ENCODE results near the gene FAIM2.
A peak's percentile ranks its signal among the peaks of the same experiment; 100 is the strongest.

The FAIM2 gene

DNA sequence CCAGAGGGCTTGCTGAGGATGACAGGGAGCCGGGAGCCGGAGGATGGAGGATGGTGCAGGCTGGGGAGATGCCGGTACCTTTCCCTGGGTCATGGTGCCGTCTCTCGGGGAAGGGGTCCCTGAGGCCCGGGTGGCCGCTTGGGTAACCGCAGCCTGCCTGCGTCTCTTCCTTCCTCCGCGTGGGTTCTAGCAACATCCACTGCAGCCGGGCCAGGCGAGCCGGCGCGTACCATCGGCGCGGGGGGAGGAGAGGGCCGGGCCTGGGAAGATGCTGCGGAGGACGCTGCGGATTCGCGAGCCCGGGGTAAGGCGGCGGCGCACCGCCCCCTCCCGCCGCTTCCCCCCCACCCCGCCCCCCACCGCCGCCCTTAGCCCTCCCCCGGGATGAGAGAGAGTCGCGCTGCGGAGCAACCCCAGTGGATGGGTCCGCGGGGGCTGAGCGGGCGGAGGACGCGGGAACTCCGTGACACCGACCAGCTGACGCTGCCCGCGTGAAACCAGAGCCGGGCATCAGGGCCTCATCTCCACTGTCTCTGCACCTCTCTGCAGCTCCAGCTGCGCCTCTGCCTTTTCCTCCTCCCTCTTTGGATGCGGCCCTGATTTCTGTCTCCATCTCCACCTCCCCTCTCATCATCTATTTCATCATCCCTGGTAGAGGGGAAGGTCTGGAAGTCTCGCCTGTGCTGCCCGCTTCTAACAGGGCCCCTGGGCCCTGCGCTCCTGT, at the start of gene FAIM2:
Gene FAIM2, minus strand, starts transcription at position 201 of the 724 bp plus-strand sequence. Its CDS starts 108 bp downstream, at position 93.
- peak; percentile 91 for DNase-seq (ENCODE audit: low spot score)

DNA sequence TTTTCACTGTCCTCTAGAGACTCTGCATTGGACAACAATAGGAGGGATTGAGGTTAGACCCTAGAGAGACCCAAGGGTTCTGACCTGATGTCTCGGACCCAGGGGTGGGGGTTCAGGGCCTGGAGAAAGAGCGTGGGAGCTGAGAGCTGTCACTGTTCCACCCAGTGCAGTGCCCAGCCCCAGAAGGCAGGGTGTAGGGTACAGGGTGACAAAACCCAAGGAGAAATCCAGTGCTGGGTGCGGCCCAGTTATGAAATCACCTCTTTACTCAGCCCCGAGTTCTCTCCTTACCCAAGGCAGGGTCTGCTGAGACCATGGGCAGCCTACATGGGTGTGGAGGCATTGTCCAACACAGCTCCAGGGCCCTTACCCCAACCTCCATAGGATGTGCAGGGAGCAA, 49.5 kb upstream of the FAIM2 start:
- no peak for DNase-seq (ENCODE audit: low spot score)

DNA sequence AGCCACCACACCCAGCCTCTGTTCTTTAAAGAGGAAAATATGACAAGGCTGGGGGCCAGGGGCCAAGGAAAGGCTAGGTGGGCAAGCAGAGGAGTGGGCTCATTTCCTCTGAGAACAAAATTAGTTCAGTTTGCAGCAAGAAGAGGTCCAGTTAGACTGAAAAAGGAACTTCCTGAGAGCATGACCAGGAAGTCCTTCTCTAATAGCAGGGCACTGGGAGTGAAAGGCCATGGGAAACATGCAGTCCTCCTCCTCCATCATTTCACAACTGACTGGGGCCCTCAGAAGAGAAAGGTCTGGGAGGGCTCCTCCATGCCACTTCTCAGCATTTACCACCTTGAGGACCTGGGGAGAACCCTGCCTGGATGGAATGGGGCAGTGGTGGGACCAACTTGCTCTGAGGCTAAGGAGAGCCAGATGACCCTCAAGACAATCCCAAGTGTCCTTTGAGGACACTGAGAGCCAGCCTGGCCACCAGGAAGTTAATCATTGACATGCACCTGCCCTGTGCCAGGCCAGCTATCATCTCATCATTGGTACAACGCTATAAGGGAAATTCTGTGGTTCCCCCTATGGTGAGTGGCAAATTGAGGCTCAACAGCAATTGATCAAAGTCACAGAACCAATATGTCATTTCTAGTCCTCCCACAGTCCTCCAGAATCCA, 48.8 kb upstream of the FAIM2 start:
- DNase-seq (ENCODE audit: low spot score) = no peak

DNA sequence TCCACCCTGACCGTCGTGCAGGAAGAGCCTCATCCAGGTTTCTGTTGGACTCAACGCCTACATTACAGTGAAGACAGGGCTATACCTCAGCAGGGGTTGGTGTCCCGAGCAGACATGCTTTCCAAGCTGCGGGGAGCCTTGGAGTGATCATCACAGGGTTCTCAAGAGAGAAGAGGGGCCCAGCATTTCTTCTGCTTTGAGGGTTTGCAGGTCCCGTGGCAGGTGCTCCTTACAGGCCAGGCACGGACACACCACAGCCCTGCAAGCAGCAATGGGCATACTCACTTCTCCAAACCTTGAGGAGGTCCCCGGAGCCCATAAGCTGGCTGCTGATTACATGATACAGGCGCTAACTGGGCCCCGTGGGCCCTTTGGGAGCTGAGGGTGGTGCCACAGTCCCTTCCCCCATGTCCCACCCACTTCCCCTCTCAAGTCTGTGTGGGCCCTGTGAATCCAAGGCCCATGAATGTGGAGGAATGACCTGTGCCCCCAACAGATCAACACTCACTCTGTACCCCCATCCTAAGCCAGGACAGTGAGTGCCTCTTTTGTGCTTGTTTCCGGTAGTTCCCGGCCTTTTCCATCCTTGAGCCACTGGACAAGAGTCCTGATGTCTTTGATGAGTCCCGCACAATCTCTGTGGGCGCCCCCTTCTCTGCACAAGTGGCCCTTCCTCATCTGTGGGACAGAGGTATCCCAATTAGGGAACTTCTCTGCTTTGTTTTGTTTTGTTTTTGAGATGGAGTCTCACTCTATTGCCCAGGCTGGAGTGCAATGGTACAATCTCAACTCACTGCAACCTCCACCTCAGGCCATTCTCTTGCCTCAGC, 47.9 kb upstream of the FAIM2 start:
- no peak for DNase-seq (ENCODE audit: low spot score)

DNA sequence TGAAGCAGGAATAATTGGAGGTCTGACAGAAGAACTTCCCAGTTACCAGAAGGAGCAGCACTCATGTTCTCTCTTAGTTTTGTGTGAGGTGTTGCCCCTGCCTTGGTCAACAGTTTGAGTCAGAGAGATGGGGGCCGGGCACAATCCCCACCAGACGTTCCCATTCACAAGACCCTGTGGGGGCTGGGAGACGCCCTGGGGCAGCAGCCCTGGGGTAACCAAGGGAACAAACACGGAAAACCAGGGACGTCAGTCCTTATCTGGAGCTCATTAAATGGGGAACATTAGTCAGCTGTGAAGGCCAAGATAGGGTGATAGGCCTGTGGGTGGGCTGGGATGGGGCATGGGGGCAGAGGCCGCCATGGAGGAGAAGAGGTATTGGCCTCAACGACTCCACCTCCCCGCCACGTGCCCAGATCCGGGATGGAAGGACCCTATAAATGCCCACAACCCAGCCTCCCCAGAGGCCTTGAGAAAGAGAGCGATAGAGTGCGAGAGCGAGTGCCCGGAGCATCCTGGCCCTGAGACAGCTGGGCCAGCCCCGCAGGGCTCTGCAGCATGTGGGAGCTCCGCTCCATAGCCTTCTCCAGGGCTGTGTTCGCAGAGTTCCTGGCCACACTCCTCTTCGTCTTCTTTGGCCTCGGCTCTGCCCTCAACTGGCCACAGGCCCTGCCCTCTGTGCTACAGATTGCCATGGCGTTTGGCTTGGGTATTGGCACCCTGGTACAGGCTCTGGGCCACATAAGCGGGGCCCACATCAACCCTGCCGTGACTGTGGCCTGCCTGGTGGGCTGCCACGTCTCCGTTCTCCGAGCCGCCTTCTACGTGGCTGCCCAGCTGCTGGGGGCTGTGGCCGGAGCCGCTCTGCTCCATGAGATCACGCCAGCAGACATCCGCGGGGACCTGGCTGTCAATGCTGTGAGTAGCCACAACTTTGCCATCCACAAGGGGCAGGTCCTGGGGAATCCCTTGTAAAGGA, 46.9 kb upstream of the FAIM2 start, which contains the start of gene AQP2:
Gene AQP2, plus strand, starts transcription at position 465 of the 979 bp plus-strand sequence. Its CDS starts 94 bp downstream, at position 559.
- DNase-seq (ENCODE audit: low spot score) = no peak

DNA sequence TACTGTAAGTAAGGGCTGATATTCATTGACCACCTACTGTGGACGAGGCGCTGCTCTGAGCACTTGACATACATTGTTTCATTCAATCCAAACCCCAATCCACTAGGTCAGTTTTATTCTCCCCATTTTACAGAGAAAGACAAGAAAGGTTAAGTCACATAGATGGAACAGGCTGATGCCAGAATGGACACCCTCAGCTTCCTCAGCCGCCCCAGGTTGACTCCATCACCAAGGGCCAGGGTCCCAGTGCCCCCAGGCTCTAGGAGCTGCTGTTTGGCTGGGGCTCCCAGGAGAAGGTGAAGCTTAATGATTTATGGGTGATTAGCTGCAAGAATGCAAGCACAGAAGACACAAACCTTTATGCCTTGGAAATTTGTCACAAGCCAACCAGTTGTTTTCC, 46.2 kb upstream of the FAIM2 start:
- no peak for DNase-seq (ENCODE audit: low spot score)

DNA sequence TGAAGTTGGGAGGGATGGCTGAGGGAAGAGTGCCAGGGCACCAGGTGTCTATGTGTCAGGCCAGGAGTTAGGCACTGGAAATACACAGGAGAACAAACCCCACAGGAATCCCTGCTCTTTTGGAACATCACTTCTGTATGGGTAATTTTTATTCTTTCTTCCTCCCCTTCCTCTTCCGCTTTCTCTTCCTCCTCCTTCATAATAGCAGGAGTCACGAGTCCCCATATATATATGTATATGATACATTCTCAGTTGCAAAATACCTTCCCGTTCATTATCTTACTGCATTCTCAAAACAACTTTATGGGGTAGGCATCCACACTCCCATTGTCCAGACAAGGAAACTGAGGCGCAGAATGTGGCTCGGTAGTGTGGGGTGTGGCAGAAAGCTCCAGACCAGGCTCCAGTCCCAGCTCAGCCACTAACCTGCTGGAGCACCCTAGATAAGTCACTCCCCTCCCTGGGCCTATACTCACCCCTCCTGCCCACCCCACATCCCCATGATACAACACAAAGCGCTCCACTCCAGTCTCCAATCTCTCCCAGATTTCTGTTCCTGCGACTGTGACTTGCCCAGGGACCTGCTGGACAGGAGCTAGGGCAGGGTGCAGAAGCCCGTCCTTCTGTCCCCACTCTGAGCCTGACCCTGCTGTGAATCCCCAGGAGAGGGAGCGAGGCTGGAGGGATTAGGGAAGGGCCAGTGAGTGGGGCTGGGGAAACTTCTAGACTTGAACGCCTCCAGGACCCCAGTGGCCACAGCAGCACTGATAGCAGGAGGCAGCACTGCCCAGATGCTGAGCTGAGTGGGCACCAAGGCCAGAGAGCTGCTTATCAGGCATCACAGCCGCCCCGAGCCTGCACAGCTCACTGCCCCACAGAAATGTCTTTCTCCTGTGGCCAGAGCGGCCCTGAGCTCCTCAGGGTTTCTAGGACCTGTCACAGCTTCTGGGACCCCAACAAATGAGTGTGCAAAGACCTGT, 45.5 kb upstream of the FAIM2 start:
- no peak for DNase-seq (ENCODE audit: low spot score)

DNA sequence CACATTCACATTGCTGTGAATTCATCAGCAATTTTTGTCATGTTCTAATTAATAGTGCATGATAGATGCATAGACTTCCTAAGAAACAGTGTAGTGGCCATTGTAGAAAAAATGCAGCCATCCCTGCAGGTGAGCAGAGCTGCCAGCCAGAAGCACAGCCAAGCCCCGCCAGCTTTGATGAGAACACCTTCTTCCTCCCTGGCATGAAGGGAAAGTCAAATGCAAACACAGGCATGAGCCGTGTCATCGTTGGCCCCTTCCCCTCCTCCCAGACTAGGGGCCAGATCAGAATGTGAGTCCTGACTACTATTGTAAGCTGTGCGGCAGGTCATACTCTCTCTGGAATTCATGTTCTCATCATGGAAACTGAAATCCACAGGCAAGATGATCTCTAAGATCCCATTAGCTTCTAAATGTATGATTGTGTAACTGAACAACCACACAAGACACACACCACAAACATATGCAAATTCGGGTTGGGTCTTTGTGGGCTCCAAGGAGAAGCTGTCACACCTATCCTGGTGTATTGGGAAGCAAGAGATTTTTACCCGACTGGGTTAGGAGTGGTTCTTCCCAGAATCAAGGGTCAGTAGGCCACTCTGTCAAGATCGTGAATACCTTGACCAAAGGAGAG, 44.0 kb upstream of the FAIM2 start:
- DNase-seq (ENCODE audit: low spot score) = no peak

DNA sequence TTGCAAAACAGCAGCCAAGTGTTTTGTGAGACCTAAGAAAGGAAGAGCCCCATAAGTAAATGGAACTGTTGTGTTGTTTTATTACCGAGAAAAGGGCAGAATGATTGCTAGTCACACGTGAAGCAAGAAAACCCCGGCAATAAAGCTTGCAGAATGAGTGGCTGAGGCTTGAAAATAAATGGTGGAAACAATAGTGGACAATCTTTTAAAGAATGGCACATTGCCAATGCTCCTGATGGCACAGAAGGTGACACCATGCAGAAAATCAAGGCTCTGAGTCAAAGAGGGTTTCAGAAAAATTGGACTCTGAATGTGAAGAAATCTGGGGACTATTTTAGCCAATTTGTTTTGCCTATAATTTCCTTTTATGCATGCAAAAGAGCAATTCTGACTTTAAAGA, 42.8 kb upstream of the FAIM2 start:
- DNase-seq (ENCODE audit: low spot score) = no peak

DNA sequence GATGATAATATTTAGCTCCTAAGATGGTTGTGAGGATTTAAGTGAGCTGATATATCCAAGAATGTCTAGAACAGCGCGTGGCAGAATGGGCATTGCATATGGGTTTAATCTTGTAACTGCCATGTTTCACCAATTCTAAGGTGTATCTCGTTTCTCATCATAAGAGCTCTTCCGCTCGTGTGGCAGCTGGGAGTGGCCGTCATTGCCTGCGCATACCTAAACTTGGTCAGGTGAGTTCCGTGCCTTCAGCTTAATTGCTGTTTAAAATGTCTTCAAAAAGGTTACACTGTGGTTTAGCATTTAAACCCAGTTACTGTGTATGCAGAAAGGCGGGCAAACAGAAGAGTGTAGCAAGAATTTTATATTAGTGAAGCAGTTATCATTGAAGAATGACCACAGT, 42.4 kb upstream of the FAIM2 start:
- no peak for DNase-seq (ENCODE audit: low spot score)

DNA sequence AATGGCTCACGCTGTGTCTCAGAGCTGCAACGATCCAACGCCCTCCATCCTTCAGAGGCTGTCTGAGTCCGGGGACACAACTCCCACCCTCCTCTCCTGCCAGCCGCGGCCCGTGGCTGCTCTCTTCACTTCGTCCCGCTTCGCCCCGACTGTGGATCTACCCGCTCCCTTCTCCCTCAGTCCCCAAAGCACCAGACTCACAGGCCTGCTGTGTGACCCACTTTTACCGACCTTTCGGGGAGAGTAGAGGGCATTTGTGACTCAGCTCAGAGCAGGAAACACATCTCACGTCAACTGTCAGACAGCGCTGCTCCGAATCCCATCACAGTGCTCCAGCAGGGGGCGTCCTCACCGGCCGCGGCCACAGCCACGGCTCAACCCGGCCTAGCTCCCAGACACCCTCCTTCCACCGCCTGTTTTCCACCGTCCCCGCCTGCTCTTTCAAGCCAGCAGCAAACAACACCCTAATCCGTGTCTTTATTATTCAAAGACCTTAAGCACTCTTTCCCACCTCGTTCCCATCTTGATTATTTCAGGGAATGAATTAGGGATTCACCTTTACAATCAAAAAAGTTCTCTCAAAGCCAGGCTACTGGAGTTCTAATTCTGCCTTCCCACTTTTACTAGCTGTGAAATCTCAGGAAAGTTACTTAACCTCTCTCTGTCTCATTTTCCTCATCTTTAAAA, 41.8 kb upstream of the FAIM2 start:
- DNase-seq (ENCODE audit: low spot score) = peak; percentile 95

DNA sequence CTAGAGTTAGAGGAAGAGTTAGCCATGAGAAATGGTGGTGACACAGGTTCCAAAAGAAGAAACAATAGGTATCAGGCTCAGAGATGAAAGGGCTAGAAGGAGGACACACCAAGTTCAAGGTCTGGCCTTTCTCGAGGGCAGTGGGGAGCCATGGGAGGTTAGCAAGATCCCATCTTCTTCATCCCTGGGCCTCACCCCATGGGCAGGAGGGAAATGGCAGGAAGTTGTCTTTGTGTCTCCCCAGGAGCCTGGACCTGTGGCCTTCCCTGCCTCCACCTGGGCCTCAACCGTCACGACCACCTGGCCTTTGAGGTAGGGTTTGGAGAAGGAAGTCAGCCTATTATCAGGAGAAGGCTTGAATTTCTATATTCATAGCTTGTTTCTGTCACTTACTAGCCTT, 41.0 kb upstream of the FAIM2 start:
- no peak for DNase-seq (ENCODE audit: low spot score)

DNA sequence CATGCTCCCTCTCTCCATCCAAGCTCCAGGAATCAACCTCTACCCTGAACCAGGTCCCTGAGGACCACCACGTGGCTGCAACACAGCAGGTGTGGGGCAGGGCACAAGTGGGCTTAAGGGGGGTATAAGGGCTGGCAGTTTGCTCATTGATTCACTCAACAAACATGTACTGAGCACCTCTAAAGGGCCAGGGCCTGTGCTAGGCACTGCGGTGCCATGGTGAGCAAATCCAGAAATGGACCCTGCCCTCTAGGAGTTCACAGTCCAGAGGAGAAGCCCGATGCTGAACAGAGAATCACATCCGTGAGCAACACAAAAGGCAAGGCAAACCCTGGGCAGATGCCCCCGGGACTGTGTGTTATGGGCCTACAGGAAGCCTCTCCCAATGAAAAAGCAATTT, 40.3 kb upstream of the FAIM2 start:
- no peak for DNase-seq (ENCODE audit: low spot score)

DNA sequence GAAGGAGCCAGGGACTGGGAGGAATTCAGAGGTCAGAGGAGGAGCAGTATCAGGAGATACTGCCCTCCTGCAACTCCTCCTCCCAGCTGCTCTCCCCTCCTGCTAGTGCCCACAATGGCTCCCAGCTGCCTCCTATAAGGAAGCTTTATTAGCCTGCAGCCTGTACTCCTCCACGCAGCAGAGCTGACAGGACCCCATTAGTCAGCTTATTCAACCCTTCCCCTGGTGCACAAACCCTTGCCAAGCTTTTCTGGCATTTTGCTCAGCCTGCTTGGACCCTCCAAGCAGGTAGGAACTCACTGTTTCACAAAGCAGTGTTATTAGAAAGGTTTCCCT, 39.9 kb upstream of the FAIM2 start:
- no peak for DNase-seq (ENCODE audit: low spot score)

DNA sequence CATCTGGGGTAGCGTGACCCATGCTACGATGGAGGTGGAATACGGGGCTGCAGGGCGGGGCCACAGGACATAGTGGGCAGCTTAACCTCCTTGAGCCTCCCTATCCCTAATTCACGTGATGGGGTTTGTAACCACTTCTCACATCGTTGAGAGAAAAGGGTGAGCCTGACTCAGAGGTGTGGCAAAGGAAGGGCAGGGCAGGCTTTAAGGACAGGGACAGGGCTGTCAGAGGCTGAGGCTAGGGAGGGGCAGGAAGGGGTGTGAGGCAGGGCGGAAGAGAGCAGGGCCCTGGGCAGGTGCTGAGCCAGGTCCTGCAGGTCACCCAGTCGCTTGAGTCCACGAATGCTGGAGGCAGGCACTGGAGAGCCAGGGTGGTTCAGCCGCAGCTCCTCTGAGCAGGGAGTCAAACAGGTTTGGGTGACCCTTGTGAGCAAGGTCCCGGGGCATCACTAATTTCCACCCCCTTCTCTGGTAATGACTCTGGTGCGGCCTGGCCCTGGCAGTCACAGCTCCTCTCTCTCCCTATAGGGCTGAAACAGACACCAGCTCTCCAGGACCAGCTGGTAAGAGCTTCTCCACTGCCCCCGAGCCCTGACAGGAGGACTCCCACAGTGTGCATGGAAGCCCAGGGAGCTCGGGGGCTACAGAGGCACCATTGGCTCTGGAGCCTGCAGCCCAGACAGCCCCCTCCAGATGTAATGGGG, 39.4 kb upstream of the FAIM2 start:
- no peak for DNase-seq (ENCODE audit: low spot score)

DNA sequence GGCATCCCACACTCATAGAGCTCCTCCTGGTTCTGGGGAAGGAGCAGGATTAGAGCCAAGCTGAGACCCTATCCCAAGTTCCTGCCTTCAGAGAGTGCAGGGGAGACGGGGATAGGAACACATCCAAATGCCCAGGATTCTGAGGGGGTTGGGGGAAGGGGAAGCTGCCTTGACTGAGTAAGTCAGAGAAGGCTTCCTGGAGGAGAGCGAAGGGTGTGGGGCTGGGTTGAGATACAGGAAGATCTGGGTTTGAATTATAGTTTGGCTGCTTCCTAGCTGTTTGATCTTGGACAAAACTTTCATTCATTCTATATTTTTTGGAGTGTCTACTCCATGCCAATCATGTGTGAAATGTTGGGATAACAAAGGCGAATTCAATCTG, 38.8 kb upstream of the FAIM2 start:
- DNase-seq (ENCODE audit: low spot score) = no peak

DNA sequence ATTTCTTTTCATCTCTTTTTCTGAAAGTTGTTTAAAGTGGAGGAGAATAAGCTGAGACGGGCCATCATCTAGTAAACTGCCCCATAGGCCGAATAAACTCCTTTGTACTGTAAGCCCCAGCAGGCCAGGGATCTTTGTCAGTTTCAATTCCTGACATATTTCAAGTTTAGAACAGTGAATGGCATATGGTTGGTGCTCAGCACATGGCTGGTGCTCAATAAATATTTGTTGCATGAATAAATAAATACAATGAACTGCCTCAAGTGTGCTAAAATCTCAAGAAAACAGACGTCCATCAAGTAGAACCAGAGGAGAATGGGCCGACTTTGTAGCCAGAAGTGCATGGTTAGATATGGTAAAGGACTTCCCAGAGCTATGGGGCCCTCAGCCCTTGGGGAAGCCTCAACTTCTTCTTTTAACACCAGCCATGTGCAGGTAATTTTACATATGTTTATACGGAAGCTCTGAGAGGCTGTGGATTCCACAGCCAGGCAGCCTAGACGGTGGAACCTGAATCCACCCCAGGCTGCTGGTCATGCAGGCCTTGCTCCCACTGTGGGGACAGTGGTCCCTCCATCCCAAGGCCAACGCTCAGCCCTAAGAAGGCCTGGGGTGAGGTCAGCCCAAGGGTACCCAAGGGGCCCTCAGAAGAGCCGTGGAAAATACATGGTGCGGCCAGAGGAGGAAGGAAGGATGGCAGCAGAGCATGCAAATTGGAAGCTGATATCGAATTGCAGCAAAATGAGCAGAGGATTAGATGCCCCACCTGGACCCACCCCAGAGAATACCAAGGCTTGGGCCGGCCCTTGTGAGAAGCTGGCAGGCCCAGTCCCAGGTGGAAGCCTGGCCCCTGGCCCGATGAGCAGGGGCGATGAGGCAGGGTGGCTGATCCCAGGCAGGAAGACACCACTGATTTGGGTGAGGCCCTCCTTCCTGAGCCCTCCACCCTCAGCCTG, 38.1 kb upstream of the FAIM2 start:
- no peak for DNase-seq (ENCODE audit: low spot score)

DNA sequence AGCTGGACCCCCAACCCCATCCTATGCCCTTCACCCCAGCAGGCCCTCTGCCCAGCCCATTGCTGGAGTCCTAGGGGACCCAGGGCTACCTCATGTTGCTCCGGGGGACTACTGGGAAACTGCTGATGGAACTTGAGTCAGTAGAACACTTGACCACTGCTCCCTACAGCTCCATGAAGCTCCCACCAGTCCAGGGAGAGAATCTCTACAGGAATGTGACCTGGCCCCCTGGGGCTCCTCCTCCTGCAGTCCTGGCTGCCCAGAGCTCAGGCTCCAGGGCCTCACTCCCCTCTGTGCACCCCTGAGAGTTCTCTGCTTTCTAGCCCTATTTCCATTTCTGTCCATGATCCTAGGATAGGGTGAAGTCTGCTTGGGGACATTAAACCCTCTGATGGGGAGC, 36.0 kb upstream of the FAIM2 start:
- DNase-seq (ENCODE audit: low spot score) = no peak

All from GM03348 (cell line).